GM18909 (cell line): ENCODE data around the gene DNAH10.
"Not testable (repeated sequence)": the region's sequence is repeated elsewhere in the genome, so short reads cannot be mapped to it uniquely, and the experiment has no call there.

Experiments
- ATAC-seq: cut with Tn5 transposase; IDR thresholded peaks from one replicate; pipeline ENCODE4 v1.9.1; 2021; ENCODE audit warnings: mild to moderate bottlenecking; ENCODE audit not compliant: unreplicated experiment, poor library complexity

Gene DNAH10

DNA sequence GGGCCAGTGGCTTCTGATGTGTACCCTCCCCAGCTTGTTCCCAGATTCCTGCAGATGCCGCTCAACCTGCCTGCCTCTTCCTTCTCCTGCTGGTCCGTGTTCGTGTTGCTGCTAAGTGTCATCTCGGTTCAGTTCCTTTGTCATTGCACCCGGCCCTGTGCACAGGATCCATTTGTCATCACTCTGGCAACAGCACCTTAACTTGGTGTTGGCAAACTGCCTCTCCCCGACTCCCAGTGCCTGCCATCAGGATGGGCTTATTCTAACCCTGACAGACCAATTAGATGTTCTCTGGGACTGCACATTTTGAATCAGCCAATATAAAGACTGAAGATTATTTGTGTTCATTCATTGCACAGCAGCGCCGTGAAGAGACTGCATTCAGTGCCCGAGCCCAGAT lies 137.3 kb downstream of the DNAH10 start:
- ATAC-seq: no peak

GRCh38 chr12:123900871-123901376 lies 138.8 kb downstream of the DNAH10 start:
- no peak for ATAC-seq

- no peak for ATAC-seq
These were observed 140.7 kb downstream of the DNAH10 start for GRCh38 chr12:123902821-123903220.

DNA sequence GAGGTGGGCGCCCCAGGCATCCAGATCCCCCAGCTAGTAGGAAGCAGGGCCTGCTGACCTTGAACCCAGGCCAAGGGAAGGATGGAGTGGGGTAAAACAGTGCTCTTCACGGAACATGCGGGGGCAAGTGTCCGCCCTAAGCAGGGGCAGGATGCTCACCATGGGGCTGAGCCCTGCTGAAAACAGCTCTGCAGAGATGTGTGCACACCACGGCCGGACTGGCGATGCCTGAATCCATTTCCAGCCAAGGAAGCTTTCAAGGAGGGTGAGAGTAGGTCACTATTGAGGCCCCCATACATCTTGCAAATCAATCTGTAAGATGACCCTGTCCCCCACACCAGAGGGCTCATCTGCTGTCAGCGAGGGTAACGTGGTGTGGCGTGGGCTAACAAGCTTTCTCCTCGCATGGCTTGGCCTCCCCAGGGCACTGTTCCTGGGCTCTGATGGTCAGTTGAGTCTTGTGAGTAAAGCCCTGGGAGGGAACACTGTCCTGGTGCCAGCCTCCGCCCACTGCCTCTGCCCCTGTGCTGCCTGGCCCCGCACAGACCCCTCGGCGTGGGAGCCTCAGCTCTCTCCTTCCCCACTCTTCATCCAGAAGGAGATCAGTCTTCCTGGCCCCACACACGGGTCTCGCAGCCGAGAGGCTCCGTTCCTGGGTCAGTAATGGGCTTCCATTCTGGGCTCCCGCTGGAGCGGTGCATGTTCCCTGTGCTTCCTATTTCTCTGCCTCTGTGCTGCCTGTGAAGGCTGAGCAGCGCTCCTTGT lies 141.4 kb downstream of the DNAH10 start:
- no peak for ATAC-seq

DNA sequence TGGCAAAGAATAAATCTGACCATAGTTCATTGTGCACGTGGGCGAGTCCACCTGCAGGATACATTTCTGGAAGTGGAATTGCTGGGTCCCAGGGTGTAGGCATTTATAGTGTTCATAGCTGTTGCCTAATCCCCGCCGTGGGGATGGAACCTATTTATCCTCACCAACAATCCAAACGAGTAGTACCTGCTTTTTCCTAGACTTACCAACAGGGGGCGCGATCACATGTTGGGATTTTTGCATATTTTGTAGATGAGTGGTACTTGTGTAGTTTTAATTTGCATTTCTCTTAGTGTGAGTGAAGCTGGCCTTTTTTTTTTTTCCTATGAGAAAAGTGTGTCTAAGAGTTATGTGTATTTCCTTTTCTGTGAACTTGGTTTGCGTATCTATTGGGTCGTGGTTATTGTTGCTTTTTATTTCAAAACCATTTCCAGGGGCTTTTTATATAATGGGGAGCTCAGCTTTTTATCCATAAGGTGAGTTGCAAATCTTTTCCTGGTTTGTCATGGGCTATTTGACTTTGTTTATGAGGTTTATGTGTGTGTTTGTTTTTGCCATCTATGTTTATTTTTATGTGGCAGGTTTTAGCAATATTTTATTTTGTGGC lies 143.3 kb downstream of the DNAH10 start:
- no peak for ATAC-seq

- no peak for ATAC-seq
These were observed 144.8 kb downstream of the DNAH10 start for GRCh38 chr12:123906711-123907420.

DNA sequence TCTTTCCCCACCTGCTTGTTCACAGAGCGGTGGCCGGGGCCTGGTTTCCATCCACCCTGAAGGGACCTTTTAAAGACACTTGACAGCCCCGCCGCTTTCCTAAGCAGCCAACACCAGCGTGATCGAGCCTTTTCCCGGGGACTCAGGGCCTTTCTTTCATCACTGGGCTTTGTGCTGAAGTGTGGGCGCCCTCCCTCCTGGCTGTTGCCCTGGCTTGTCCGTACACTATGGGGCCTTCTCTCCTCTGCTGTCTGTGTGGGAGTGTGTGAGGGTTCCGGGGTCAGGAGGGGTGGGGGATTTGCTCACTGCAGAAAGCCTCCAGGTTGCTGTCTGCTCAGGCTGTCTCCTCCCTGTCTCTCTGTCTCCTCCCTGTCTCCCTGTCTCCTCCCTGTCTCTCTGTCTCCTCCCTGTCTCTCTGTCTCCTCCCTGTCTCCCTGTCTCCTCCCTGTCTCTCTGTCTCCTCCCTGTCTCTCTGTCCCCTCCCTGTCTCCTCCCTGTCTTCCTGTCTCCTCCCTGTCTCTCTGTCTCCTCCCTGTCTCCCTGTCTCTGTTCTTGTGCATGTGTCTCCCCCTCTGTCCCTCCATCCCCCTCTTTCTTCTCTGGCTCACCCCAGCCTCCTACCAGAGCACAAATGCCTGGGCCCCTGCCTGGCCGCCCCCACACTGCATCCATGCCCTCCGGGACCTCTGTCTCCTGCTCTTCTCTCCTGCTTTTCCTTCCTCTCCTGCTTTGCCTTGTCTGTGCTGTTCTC lies 145.8 kb downstream of the DNAH10 start:
- no peak for ATAC-seq

- ATAC-seq: no peak
These were observed 147.0 kb downstream of the DNAH10 start for GRCh38 chr12:123908884-123909725.

- ATAC-seq: no peak
These were observed 148.0 kb downstream of the DNAH10 start for GRCh38 chr12:123910057-123910456.

DNA sequence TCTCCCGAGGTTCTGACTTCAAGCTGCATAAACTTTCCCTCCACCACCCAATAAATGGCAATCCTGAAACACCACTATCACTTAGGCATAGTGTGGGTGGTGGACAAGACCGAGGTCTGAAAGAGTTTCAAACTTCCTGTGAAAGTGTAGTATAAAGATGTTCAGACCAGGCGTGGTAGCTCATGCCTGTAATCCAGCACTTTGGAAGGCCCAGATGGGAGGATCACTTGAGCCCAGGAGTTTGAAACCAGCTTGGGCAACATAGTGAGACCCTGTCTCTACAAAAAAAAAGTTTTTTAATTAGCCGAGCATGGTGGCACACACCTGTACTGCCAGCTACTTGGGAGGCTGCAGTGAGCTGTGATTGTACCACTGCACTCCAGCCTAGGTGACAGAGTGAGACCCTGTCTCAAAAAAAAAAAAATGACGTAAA lies 148.7 kb downstream of the DNAH10 start:
- no peak for ATAC-seq

DNA sequence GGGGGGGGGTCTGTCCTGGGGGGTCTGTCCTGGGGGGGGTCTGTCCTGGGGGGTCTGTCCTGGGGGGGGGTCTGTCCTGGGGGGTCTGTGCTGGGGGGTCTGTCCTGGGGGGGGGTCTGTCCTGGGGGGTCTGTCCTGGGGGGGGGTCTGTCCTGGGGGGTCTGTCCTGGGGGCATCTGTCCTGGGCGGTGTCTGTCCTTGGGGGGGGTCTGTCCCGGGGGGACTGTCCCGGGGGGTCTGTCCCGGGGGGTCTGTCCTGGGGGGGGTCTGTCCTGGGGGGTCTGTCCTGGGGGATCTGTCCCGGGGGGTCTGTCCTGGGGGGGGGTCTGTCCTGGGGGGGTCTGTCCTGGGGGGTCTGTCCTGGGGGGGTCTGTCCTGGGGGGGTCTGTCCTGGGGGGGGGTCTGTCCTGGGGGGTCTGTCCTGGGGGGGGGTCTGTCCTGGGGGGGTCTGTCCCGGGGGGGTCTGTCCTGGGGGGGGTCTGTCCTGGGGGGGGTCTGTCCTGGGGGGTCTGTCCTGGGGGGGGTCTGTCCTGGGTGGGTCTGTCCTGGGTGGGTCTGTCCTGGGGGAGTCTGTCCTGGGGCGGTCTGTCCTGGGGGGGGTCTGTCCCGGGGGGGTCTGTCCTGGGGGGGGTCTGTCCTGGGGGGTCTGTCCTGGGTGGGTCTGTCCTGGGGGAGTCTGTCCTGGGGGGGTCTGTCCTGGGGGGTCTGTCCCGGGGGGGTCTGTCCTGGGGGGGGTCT lies 149.7 kb downstream of the DNAH10 start:
- ATAC-seq: not testable (repeated sequence)

DNA sequence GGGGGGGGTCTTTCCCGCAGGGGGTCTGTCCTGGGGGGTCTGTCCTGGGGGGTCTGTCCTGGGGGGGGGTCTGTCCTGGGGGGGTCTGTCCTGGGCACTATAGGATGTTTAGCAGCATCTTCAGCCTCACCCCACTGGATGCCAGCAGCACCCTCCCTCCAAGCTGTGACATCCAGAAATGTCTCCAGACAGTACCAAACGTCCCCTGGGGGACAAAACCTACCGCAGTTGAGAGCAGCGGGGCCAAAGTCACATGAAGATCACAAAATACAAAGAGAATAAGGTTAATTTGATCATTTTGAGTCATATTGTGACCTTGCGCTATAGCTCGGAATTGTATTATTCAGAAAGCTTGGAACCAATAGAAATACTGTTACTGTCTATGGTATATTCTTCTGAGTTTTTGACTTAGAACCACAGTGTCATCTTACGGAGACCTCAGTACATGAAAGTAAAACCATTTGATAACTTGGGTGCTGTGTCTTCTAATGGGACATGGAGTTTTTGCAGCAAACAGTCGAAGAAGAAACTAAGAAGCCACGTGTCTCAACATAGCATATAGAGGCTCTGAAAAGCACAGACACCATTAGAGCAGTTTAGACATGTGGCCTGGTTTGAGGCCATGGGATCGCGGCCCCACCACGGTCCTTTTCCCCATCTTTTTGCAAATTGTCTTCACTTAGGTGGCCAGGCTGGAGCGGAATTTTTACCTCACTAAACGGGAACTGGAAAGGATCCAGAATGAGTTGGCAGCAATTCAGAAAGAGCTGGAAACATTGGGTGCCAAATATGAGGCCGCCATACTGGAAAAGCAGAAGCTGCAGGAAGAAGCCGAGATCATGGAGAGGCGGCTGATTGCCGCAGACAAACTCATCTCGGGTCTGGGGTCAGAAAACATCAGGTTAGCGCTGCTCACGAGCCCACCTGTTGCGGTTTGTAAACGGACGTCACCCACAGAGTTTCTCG lies 150.6 kb downstream of the DNAH10 start:
- ATAC-seq: no peak

GRCh38 chr12:123914726-123915333 lies 152.7 kb downstream of the DNAH10 start:
- ATAC-seq: no peak

DNA sequence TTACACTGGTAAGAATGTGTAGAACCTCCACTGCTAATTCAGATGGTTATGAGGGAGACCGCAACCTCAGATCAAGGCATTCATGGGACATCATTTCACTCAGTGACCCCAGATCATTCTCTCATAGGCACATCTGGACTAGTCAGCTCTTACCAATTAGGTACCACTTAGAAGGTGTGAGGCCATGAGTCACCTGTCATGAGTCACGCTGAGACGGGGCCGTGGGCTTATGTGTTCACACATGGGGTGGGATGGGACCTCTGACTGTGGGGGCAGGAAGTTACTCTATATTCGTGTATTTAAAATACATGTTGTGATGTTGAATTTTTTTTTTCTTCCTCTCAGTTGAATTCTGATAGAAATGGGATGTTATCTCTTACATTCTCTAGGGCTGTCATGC lies 154.6 kb downstream of the DNAH10 start:
- ATAC-seq: no peak

DNA sequence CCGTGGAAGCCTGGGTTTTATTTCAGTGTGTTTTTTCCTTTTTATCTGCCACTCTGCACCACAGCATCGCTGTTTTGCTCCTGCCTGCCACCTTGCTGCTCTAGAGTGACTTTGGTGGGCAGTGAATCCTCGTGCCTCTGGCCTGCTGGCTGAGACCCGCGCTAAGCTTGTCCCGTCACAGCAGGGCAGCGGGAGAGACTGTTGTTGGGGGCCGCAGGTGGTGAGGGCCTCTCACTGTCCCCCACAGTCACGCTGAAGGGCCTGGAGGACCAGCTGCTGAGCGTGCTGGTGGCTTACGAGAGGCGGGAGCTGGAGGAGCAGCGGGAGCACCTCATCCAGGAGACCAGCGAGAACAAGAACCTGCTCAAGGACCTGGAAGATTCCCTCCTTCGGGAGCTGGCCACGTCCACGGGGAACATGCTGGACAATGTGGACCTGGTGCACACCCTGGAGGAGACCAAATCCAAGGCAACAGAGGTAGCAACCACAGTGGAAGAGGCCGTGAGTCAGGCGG lies 155.3 kb downstream of the DNAH10 start:
- no peak for ATAC-seq

DNA sequence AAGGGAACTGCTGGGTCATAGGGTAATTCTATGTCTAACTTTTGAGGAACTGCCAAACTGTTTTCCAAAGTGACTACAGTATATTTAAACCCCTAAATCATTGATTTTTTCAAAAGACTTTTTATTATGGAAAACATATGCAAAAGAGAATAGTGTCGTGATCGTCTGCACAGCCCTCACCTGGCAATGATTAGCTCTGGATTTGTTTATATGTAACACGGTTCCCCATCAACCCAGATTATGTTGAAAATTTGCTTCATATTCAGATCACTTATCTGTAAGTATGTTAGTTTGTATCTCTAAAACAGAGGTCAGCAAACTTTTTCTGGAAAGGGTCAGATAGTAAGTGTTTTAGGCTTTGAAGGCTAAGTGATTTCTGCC lies 157.9 kb downstream of the DNAH10 start:
- ATAC-seq: no peak

GRCh38 chr12:123923038-123923437 lies 160.9 kb downstream of the DNAH10 start:
- ATAC-seq: no peak
